Activated effector memory CD4-positive, alpha-beta T cell treated with Interleukin-2 at 50 U/mL for 16 hours (primary cell): ENCODE data around the gene NOS1AP.
"Not testable (repeated sequence)": the region's sequence is repeated elsewhere in the genome, so short reads cannot be mapped to it uniquely, and the experiment has no call there.

Source experiments
- DNase-seq: peaks from one replicate; pipeline ENCODE4 v3.0.0-alpha.2; 2020

NOS1AP gene

GRCh38 chr1:162172311-162173102, 103.0 kb downstream of the NOS1AP start:
- DNase-seq = no peak

GRCh38 chr1:162173607-162174006, 104.1 kb downstream of the NOS1AP start:
- DNase-seq = not testable (repeated sequence)

GRCh38 chr1:162174027-162174426, 104.5 kb downstream of the NOS1AP start:
- DNase-seq = not testable (repeated sequence)

- no peak for DNase-seq
Observed at GRCh38 chr1:162175379-162176081, 106.0 kb downstream of the NOS1AP start.

DNA sequence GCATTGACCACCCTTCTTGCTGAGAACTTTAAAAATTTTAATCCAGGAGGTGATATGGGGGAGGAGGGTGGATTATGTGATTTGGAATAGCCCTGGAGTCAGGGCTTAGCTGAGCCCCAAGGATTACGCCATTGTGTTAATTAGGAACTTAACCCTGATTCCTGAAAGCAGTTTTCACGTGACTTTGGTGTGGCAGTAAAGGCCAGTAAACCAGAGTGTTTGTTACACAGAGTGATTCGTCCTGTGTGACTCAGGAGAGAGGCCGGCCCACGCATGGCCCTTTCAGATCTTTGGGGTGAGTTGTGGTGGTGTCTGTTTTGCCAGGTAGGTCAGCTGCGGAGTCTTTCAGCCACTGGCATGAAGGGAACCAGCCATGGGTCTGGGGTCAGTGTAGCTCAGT, 107.6 kb downstream of the NOS1AP start:
- DNase-seq = no peak

DNA sequence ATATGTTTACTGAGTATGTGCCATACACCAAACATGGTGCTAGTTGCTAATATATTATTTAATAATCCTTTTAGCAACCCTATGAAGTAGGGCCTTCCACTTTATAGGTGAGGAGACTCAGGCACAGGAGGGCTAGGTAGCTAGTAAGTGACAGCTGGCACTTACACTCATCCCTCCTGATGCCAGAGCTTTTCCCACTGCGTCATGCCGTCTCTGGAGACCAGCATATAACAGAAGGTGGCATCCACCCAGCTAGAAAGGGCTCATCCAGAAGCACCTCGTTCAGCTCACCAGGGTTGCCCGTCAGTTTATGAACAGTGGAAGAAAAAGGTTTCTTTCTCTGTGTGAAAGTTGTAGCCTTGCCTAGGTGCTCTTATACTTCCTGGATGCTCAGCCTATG, 108.9 kb downstream of the NOS1AP start:
- no peak for DNase-seq

DNA sequence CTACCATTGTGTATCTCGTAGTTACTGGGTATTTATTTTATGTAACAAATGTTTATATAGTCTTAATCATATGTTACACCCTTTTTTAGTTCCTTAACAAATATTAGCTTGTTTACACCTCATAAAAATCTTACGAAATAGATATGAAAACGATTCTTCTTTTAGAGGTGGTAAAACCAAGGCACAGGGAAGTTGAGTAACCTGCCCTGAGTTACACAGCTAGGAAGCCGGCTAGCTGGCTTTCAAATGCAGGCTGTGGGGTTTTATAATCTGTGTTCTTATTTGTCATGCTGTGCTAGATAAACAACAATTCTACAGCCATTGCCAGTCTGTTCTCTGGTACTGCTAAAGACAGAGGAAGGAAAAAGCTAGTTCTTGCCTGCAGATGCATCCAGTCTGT, 109.6 kb downstream of the NOS1AP start:
- no peak for DNase-seq

DNA sequence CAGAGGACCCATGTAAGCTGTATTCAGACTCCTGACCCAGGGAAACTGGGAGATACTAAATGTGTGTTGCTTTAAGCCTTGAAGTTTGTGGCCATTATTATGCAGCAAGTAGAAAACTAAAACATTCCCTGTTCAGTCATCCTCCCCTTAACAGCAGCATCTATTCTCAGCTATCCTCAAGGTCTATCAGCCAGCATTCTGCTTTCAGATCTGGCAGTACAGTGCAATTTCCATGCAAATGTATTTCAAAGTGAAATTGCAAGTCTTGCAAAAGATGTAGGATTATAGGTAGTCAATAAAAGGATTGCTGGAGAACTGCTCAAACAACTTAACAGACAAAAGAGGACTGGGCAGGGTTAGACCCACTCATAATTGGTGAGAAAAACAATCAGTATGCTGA, 111.3 kb downstream of the NOS1AP start:
- DNase-seq = no peak

GRCh38 chr1:162182090-162182489, 112.6 kb downstream of the NOS1AP start:
- no peak for DNase-seq

DNA sequence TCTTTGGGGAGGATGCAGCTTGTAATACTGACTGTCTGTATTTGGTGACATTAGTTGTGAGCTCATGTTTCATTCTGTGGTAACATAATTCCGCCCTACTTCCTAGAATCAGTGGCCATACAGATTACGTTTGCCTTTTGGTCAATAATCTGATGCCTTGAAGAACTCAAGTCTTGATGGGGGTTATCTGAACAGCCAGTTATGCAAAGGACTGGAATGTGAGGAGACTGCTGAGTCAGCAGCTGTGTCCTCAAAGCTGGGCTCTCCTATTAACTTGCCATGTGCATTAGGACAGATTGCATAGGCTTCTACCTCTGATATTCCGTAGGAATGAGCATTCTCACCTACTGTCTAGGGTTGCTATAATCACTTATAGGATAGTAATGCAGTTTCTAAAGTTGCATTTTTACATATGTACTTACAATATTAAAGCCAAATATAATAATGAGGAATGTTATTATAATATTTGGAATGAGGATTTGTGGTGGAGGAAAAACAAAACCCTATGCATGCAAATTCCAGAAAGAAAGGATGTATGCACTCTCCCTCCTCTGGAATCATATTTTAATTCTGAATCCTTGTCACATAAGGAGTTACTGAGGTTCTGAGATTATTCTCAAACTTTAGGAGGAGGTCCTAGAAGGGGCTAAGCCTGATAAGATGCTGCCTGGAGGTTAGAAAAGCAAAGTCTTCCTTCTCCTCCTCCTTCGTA, 116.0 kb downstream of the NOS1AP start:
- no peak for DNase-seq

- no peak for DNase-seq
Observed at GRCh38 chr1:162186026-162186374, 116.5 kb downstream of the NOS1AP start.

DNA sequence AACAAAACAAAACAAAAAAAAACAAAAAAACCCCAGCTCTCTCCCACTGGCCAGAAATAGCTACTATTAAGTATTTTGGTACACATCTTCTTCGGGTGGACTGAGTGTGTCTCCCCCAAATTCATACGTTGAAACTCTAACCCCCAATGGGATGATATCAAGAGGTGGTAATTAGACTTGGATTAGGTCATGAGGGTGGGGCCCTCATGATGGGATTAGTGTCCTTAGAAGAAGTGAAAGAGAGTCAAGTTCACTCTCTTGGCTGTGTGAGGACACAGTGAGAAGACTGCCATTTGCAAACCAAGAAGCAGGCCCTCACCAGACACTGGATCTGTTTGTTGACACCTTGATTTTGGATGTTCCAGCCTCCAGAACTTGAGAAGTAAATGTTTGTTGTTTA, 116.9 kb downstream of the NOS1AP start:
- no peak for DNase-seq

- DNase-seq = no peak
Observed at GRCh38 chr1:162187687-162188276, 118.3 kb downstream of the NOS1AP start.

DNA sequence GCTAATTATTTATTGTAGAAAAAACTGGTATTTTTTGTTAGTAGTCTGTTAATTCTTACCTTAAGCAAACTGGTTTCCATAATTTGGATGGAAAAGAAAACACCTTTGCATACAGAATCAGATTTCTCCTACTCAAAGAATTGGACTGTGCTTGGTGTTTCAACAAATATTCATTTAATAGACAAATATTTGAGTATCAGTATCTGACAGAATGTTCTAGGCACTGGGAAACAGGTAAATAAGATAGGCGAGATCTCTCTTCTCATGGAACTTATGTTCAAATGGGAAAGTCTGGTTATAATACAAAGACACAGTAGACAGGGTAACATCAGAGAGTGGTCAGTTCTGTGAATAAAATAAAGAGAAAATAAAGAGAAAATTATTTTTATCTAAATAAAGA, 119.9 kb downstream of the NOS1AP start:
- DNase-seq = no peak

DNA sequence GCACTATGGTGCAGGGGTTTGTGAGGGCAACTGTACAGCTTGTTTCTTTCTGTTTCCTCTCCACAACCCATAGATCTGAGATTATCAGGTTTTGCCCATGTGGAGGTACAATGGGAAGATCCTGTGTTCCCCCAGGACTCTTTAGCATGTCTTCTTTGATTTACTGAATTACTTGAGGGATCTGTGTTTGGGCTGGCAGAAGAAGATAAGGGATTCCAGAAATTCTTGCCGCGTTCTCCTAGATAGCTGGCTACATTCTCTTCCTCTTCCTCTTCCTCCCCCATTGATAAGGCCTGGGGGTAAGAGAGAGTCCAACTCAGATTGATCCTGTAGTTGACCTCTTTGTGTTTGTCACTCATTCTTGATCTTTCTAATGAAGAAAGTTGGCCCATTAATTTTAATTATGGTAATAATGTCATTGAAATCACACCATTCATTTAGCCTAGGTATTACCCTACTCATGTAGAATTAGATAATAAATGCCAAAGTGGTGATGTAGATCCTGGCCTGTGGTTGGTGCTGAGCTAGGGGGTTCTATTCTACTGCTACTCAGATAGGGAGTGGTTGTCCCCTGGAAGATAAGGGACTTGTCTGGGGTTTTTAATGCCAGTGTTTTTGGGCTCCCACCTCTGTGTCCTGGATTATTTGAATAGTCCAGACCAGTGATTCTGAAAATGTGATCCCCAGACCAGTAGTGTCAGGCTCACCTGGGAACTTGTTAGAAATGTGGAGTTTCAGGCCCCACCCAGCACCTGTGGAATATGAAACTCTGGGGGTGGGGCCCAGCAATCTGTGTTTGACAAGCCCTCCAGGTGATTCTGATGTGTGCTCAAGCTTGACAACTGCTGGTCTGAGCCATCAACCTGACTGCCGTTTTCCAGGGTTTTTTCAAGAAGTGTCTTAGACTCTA, 122.2 kb downstream of the NOS1AP start:
- no peak for DNase-seq

GRCh38 chr1:162192306-162192678, 122.8 kb downstream of the NOS1AP start:
- DNase-seq = no peak

DNA sequence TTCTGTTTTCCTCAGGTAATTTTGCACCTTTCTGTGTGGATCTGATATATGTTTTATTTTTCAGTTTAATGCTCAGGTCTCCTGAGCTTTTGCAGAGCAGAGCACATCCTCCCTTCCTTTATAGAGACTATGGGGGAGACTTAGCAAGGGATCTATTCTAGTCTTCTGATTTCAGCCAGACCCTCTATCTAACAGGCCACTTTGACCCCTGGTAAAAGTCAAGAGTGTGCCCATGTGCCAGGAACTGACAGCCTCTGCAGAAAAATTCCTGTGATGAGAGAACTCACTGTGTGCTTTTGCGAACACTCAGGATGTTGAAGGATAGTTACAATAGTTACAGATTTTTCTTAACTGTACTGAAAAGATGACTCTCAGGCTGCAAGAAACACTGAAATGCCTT, 123.3 kb downstream of the NOS1AP start:
- no peak for DNase-seq

GRCh38 chr1:162193221-162193620, 123.7 kb downstream of the NOS1AP start:
- DNase-seq = no peak

DNA sequence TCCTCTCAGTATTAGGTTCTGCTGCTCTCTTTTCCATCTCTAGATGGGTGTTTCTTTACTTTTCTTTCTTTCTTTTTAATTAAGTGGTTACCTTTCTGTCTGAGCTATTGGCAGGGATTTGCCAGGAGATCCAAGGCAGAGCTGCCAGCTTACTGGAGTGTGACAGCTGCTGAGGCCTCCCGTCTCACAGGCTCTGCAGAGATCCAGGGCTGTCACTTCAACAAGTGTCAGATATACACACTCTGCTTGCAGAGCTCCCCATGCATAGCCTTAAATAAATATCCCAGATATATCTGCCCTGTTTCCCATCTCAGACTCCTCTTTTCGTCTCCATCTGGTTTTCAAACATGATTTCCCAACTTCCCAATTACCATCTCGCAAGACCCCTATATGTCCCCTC, 124.3 kb downstream of the NOS1AP start:
- DNase-seq = no peak

DNA sequence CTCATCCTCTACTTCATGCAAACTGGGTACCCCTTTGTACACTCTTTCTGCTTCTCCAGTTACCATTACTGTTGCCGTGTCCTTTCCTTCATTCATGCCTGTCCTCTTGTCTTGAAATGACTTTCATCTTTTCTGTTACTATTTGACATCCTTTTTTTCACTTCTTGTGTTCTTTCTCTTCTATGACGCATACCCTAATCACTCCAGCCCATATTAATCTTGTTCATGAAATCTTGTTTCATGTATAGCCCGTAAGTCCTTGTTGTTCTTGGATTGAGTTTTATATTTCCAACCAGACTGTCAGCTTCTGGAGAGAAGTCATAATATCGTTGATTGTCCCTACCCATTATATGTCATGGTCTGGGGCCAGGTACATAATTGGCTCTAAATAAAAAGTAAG, 126.1 kb downstream of the NOS1AP start:
- DNase-seq = no peak

DNA sequence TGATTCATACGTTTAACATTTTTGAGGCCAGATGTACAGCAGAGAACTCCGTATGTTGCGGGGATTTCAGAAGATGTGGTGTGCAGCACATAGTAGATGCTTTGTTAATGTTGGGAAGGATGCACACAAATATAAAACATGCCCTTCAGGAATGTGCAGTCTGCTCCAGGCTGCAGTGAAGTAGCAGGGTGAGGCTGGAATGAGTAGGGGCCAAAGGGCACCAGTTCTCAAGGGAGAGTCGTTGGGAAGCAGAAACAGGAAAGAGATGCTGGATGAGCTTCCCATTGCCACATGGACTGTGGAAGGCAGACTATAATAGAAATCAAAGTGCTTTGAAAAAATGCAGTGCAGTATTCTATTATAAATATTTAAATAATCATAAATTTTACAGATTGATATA, 126.9 kb downstream of the NOS1AP start:
- DNase-seq = no peak

- no peak for DNase-seq
Observed at GRCh38 chr1:162197041-162197531, 127.6 kb downstream of the NOS1AP start.
